Right lobe of liver (tissue), 6 donors: Measurements from ENCODE around the gene IQCH. TPM values are rescaled to one million over a fixed set of nuclear protein-coding genes. Genes with fewer than 3 reads are reported as not detected.

Experiments
- ATAC-seq, 4 donors: fragments of 200-7000 bp; cut with Tn5 transposase; one replicate each; pipeline ENCODE4 v1.9.1; 2020; ENCODE audit warnings: mild to moderate bottlenecking in 4 of 4, moderate library complexity in 4 of 4
- DNase-seq, 3 donors: peaks; one replicate each; pipeline ENCODE4 v3.0.0-alpha.2; 2020
- H3K27ac ChIP-seq, 3 donors: fragments of 200-600 bp; one replicate each; pipeline ENCODE4 v1.8.0; 2022
- H3K27me3 ChIP-seq, 2 donors: fragments of 200-600 bp; one replicate each; pipeline ENCODE4 v1.8.0; 2022
- H3K36me3 ChIP-seq, 4 donors: fragments of 200-600 bp; sonication (generic) in 1 of 4; one replicate each; pipeline versions ENCODE4 v1.5.1 to v1.8.0; 2017 to 2022; ENCODE audit warnings: control low read depth in 1 of 4
- H3K4me1 ChIP-seq, 4 donors: fragments of 200-600 bp; sonication (generic) in 1 of 4; one replicate each; pipeline versions ENCODE4 v1.5.1 to v1.8.0; 2017 to 2022; ENCODE audit warnings: control low read depth in 1 of 4
- H3K4me3 ChIP-seq, 3 donors: fragments of 200-600 bp; one replicate each; pipeline ENCODE4 v1.8.0; 2022
- H3K9me3 ChIP-seq, 4 donors: fragments of 200-600 bp; sonication (generic) in 1 of 4; one replicate each; pipeline versions ENCODE4 v1.5.1 to v1.8.0; 2017 to 2022; ENCODE audit warnings: control low read depth in 1 of 4
- POLR2A ChIP-seq: fragments of 450-650 bp; IDR thresholded peaks from one replicate; pipeline ENCODE4 v1.6.1; 2017; ENCODE audit warnings: antibody characterized with exemption, mild to moderate bottlenecking
- WGBS: methylation state at CpG from one replicate; pipeline ENCODE4 v1.1.6; 2018; ENCODE audit warnings: low coverage, low lambda C conversion rate; ENCODE audit not compliant: insufficient coverage; ENCODE audit errors: missing lambda C conversion rate; 5-methylcytosine and 5-hydroxymethylcytosine counted together
- intact Hi-C, 2 donors: fragments of 100-400 bp; cut with DNase I; formaldehyde crosslinking; loops; one replicate each; pipeline versions ENCODE4 v1.11.2 to v1.14.1; 2022
- total RNA-seq, 6 experiments: library from RNA; depleted of rRNA in 2 of 6; stranded (reverse); fragments of >200 nt in 2 of 6; fragmentation: NEBNext Ultra II Directional in 3 of 6; extraction: Animal tissue kit (Norgen Biotek cat#: 25700) in 3 of 6; gene quantifications; one replicate each; pipeline versions ENCODE4 v1.1.0 to v1.2.4, GENCODE V29; 2016 to 2023
- TF ChIP-seq, protein P1 (sequence below), 4 donors: fragments of 200-600 bp in 3 of 4; fragments of 450-650 bp in 1 of 4; IDR thresholded peaks; one replicate each; pipeline versions ENCODE4 v1.5.1 to v1.8.0; 2016 to 2022; ENCODE audit warnings: antibody characterized with exemption in 4 of 4, mild to moderate bottlenecking in 2 of 4
- donor health status: DM: no; HTN: yes; CAD: no.
- donor health status: DM: no; HTN: no; CAD: no.
- donor health status: DM: no; HTN: no; CAD: no.
- donor health status: DM: no; HTN: yes; CAD: no.
- donor health status: DM: no; HTN: yes; CAD: no.

Gene IQCH
- total RNA-seq, 6 experiments from 2014 or later: 0.91 to 2.3 (median 1.4) TPM

DNA sequence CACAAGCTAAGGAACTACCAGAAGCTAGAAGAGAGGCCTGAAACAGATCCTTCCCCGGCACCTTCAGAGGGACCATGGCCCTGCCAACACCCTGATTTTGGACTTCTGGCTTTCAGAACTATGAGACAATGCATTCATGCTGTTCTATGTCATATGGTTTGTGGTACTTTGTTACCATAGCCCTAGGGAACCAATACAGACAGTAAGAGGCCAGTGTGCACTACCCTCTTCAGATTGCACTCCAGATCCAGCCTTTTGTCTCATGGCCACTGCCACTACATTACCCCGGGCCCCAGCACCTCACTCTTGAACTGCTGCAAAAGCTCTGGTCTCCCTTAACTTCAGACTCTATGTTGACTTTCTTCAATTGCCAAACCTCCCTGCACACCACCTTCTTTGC, 24.1 kb upstream of the IQCH start:
- intact Hi-C loops: no loop called here
- Histone ChIP-seq H3K4me1 (no peaks in the 10 kb centered on the region), H3K36me3 (peaks cover 0 to 13% (median 1%) of the 10 kb centered on the region in 4 donors), H3K27me3 (no peaks in the 10 kb centered on the region), H3K4me3 (no peak overlapping the region), H3K27ac (no peak overlapping the region), H3K9me3 (no peaks in the 10 kb centered on the region)
- no peak for TF ChIP-seq POLR2A
- TF ChIP-seq, protein P1, sequence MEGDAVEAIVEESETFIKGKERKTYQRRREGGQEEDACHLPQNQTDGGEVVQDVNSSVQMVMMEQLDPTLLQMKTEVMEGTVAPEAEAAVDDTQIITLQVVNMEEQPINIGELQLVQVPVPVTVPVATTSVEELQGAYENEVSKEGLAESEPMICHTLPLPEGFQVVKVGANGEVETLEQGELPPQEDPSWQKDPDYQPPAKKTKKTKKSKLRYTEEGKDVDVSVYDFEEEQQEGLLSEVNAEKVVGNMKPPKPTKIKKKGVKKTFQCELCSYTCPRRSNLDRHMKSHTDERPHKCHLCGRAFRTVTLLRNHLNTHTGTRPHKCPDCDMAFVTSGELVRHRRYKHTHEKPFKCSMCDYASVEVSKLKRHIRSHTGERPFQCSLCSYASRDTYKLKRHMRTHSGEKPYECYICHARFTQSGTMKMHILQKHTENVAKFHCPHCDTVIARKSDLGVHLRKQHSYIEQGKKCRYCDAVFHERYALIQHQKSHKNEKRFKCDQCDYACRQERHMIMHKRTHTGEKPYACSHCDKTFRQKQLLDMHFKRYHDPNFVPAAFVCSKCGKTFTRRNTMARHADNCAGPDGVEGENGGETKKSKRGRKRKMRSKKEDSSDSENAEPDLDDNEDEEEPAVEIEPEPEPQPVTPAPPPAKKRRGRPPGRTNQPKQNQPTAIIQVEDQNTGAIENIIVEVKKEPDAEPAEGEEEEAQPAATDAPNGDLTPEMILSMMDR (IDR thresholded peaks at IDR 0.05): no peak
- DNase-seq: no peak
- 100% methylated on average over 1 of the region's 2 CpGs for WGBS
- ATAC-seq: no peak

DNA sequence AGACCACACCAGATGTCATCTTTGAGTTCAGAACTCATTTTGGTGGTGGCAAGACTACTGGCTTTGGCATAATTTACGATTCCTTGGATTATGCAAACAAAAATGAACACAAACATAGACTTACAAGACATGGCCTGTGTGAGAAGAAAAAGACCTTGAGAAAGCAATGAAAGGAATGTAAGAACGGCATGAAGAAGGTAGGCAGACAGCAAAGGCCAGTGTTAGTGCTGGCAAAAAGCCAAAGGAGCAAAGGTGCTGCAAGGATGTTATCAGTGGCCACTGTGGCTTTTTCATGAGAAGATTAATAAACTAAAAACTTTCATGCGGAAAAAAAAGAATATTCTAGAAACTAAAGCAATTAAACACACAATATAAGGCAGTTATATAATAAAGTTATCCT, 22.0 kb upstream of the IQCH start:
- ATAC-seq: no peak
- H3K27me3 ChIP-seq: no peaks in the 10 kb centered on the region
- H3K36me3 ChIP-seq: peaks cover 0 to 13% (median 1%) of the 10 kb centered on the region in 4 donors
- no peaks in the 10 kb centered on the region for H3K9me3 ChIP-seq
- H3K4me1 ChIP-seq: no peaks in the 10 kb centered on the region
- TF ChIP-seq POLR2A: no peak
- TF ChIP-seq, protein P1 (IDR thresholded peaks at IDR 0.05): no peak
- H3K27ac ChIP-seq: no peak overlapping the region
- intact Hi-C loops: no loop called here
- DNase-seq: no peak
- H3K4me3 ChIP-seq: no peak overlapping the region
- WGBS: 54% methylated on average over 3 of the region's 3 CpGs

DNA sequence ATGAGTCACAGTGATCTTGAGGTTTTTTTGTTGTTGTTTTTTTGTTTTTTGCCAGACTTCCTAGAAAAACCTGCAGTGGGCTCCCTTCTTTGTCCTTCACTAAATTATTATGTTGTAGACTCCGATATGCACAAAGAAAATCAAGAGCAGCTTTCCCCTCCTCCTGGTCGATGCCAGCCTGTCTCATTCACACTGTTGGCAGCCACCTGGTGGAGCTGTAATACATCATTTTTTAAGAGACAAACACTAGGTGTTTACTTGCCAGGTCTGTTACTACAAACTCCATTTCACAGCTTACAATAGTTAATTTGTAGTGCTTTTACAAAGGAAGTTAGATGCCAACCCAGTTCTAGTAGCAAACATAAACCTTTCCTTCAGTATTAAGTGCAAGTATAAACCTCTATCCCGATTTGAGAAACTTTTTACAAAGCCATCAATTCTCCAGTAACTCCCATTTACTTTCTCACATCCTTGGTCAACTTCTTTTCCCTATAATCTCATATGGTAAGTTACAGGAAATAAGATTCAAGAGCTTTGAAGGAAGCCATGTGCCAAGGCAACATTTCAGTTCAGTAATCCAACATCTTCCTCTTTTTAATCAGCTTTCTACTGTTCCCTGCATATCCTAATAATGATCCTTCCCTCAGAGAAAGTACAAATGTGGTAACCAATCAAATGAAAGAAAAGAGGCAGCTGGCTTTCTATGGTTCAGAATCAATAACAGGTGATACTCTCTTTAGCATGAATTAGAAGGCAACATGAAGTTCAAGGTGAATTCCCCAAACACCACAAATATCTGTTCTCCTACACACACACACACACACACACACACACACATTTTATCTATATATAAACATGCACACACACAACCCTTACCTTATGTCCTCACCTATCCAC, 14.1 kb upstream of the IQCH start:
- Histone ChIP-seq H3K27ac (no peak overlapping the region), H3K9me3 (no peaks in the 10 kb centered on the region), H3K4me3 (no peak overlapping the region), H3K4me1 (no peaks in the 10 kb centered on the region), H3K36me3 (no peaks in the 10 kb centered on the region), H3K27me3 (no peaks in the 10 kb centered on the region)
- intact Hi-C loops: no loop called here
- no peak for TF ChIP-seq POLR2A
- TF ChIP-seq, protein P1 (IDR thresholded peaks at IDR 0.05): peak; percentile 43 to 58 (median 52)
- DNase-seq (peak in 2 of 3 donors; percentile 24 to 54), ATAC-seq (peak; percentile 85 to 90 (median 88))
- WGBS: 31% methylated on average over 3 of the region's 3 CpGs

- H3K27ac ChIP-seq: no peak overlapping the region
- no peak for DNase-seq
Observed at GRCh38 chr15:67241132-67241855, 13.3 kb upstream of the IQCH start.

More at GRCh38 chr15:67241132-67241855, 13.3 kb upstream of the IQCH start:
- no peaks in the 10 kb centered on the region for H3K36me3 ChIP-seq
- H3K4me1 ChIP-seq: no peaks in the 10 kb centered on the region
- 86% methylated on average over 4 of the region's 4 CpGs for whole genome bisulfite sequencing
- intact Hi-C loops: no loop called here
- no peaks in the 10 kb centered on the region for H3K27me3 ChIP-seq
- no peaks in the 10 kb centered on the region for H3K9me3 ChIP-seq
- H3K4me3 ChIP-seq: no peak overlapping the region
- TF ChIP-seq, protein P1 (IDR thresholded peaks at IDR 0.05): no peak
- no peak for TF ChIP-seq POLR2A
- ATAC-seq: no peak
